Mesothelial cell of epicardium (in vitro differentiated cells): Measurements from ENCODE around the gene PACSIN1. TPM values are rescaled to one million over a fixed set of nuclear protein-coding genes. Genes with fewer than 3 reads are reported as not detected.

ENCODE experiments used
- DNase-seq, 2 experiments: peaks; one replicate each; pipeline ENCODE4 v3.0.0; 2021; ENCODE audit warnings: low spot score in 2 of 2; ENCODE audit not compliant: unreplicated experiment in 2 of 2
- H3K27ac Mint-ChIP-seq: 2 replicates; pipeline ENCODE4 v1.8.0; 2021; ENCODE audit warnings: mixed read lengths
- H3K27me3 Mint-ChIP-seq: 2 replicates; pipeline ENCODE4 v1.8.0; 2021; ENCODE audit warnings: low read depth, mixed read lengths
- H3K36me3 Mint-ChIP-seq: 2 replicates; pipeline ENCODE4 v1.8.0; 2021; ENCODE audit warnings: mixed read lengths
- H3K4me1 Mint-ChIP-seq: 2 replicates; pipeline ENCODE4 v1.8.0; 2021; ENCODE audit warnings: mixed read lengths
- H3K4me3 Mint-ChIP-seq: 2 replicates; pipeline ENCODE4 v1.8.0; 2021; ENCODE audit warnings: mild to moderate bottlenecking, moderate library complexity, mixed read lengths
- H3K9me3 Mint-ChIP-seq: 2 replicates; pipeline ENCODE4 v1.8.0; 2021; ENCODE audit warnings: mixed read lengths
- CTCF ChIP-seq: fragments of 200-600 bp; sonication (generic); IDR thresholded peaks from one replicate; pipeline ENCODE4 v1.5.0; 2021; ENCODE audit warnings: antibody characterized with exemption; ENCODE audit not compliant: unreplicated experiment
- total RNA-seq: library from RNA; stranded (reverse); gene quantifications from 3 replicates; pipeline ENCODE4 v1.2.1, GENCODE V29; 2021

The PACSIN1 gene
- total RNA-seq, 1 donor from 2014 or later, result 3.3 TPM

DNA sequence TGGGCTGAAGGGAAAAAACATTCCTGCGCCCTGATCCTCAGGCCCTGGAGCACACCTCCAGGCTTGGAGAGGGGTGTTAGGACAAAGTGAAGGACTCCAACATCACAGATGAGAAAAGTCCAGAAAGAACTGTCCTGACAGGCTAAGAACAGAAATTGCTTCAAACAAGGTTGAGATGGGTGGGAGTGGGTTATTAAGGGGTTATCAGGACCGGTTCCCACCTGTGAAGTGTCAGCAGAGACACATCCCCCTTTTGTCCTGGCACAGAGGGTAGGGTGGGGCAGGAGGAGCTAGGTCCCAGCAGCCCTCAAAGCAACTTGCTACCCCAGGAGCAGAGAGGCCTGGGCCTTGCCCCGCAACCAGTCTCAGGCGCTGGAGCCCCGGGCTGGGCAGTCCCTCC lies 86.7 kb downstream of the PACSIN1 start:
- no peaks in the 10 kb centered on the region for H3K36me3 Mint-ChIP-seq
- peaks cover 18% of the 10 kb centered on the region for H3K4me1 Mint-ChIP-seq
- DNase-seq, result no peak
- no peak for TF ChIP-seq CTCF
- H3K4me3 Mint-ChIP-seq, result no peak overlapping the region
- no peaks in the 10 kb centered on the region for H3K9me3 Mint-ChIP-seq
- peaks cover 2% of the 10 kb centered on the region for H3K27me3 Mint-ChIP-seq
- H3K27ac Mint-ChIP-seq, result no peak overlapping the region

DNA sequence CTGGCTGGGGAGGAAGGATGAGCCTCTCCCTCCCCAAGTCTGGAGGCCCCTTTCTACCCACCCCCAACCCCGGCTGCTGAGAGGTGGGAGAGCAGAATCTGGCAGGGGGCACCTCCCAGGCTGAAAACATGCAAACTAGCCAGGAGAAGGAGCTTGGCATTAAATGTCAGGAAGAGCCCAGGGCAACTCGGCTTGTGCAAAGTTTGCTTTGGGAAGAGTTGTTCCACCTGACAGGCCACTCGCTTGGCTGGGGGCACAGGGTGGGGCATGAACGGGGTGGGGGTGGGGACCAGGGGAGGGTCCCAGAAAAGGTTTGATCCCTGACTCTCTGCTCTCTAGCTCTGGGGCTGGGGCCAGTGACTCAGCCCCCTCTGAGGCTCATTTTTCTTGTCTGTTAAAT lies 87.3 kb downstream of the PACSIN1 start:
- H3K27me3 Mint-ChIP-seq, result peaks cover 2% of the 10 kb centered on the region
- no peak overlapping the region for H3K27ac Mint-ChIP-seq

DNA sequence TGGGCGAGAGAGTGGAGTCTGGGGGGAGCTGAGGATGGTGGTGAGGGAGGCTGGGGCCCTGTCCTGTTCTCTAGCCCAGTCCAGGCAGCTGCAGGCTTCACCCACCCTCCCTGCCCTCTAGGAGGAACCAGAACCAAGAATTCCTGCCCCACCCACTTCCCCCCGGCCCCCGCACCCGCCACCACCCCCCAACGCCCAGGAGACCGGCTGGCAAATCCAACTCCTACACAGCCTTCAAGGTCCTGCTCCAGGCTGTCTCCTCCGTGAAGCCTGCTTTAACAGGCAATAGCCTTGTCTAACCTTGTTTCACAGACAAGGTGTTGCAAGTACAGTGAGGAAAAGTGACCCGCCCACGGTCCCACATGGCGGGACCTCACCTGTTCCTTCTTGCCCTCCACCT lies 87.9 kb downstream of the PACSIN1 start:
- Mint-ChIP-seq H3K36me3 (no peaks in the 10 kb centered on the region), H3K9me3 (no peaks in the 10 kb centered on the region), H3K27ac (peak overlapping the region; percentile 76), H3K27me3 (no peaks in the 10 kb centered on the region), H3K4me1 (peaks cover 18% of the 10 kb centered on the region), H3K4me3 (no peak overlapping the region)
- no peak for DNase-seq
- TF ChIP-seq CTCF, result no peak

More for the DNA sequence above, 87.3 kb downstream of the PACSIN1 start:
- Mint-ChIP-seq H3K36me3 (no peaks in the 10 kb centered on the region), H3K9me3 (no peaks in the 10 kb centered on the region), H3K4me1 (peaks cover 18% of the 10 kb centered on the region), H3K4me3 (no peak overlapping the region)
- no peak for TF ChIP-seq CTCF
- no peak for DNase-seq

- Mint-ChIP-seq H3K4me3 (no peak overlapping the region), H3K36me3 (no peaks in the 10 kb centered on the region), H3K4me1 (peaks cover 18% of the 10 kb centered on the region), H3K9me3 (no peaks in the 10 kb centered on the region), H3K27ac (no peak overlapping the region), H3K27me3 (no peaks in the 10 kb centered on the region)
- no peak for TF ChIP-seq CTCF
- DNase-seq, result no peak
These were observed 88.6 kb downstream of the PACSIN1 start for GRCh38 chr6:34554291-34555006.

GRCh38 chr6:34555007-34555322 lies 89.1 kb downstream of the PACSIN1 start:
- no peak for DNase-seq
- Mint-ChIP-seq H3K36me3 (no peaks in the 10 kb centered on the region), H3K9me3 (no peaks in the 10 kb centered on the region), H3K4me3 (no peak overlapping the region), H3K27ac (no peak overlapping the region), H3K4me1 (peaks cover 17% of the 10 kb centered on the region), H3K27me3 (no peaks in the 10 kb centered on the region)
- no peak for TF ChIP-seq CTCF

DNA sequence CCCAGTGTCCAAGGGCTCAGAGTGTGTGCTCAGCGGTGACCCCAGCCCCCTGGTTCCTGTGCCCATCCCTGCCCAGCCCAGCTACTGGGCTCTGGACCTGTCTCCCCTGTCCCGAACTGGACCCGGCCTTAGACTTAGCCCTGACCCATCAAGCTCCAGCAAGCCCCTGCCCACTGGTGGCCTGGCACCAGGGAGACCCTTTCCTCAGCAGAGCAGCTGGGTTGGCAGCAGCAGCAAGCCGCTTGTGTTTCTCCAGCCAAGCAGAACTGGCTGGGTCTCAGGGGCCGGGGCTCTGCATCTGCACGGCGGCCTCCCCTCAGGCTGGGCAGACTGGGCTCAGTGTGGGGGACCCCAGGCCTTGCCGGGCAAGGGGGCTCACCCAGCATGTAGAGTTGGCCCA lies 89.5 kb downstream of the PACSIN1 start:
- Mint-ChIP-seq H3K27me3 (no peaks in the 10 kb centered on the region), H3K4me3 (no peak overlapping the region), H3K36me3 (no peaks in the 10 kb centered on the region), H3K27ac (no peak overlapping the region), H3K4me1 (peaks cover 14% of the 10 kb centered on the region), H3K9me3 (no peaks in the 10 kb centered on the region)
- TF ChIP-seq CTCF, result no peak
- DNase-seq, result no peak
